ENCODE measurements around the gene TMEM106B. TPM values are rescaled to one million over a fixed set of nuclear protein-coding genes. Genes with fewer than 3 reads are reported as not detected.

The TMEM106B gene
- total RNA-seq, 3 donors from 2014 or later: 47.9 to 71.0 (median 61.1) TPM

DNA sequence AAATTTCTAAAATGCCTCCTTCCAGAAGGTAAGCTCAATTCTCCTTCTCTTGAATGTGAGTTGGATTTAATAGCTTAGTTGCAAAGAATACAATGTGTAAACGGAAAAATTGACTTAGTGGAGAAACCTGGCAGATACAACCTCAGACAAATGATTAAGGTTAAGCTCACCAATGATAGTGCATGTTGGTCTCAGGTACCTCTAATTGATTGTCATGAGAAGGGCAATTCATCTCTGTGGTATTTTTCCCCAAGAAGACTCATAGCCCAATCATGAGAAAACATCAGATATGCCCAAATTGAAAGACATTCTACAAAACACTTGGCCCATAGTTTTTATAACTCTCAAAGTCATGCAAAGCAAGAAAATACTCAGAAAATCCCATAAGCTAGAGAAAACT lies 36.2 kb upstream of the TMEM106B start:
- Histone ChIP-seq H3K36me3 (no peaks in the 10 kb centered on the region), H3K4me1 (no peaks in the 10 kb centered on the region), H3K27me3 (no peaks in the 10 kb centered on the region), H3K9me3 (no peaks in the 10 kb centered on the region), H3K27ac (no peak overlapping the region), H3K4me3 (no peak overlapping the region)
- TF ChIP-seq POLR2A (IDR thresholded peaks at IDR 0.05): no peak
- TF ChIP-seq POLR2AphosphoS5 (IDR thresholded peaks at IDR 0.05): no peak
- TF ChIP-seq, protein P1, sequence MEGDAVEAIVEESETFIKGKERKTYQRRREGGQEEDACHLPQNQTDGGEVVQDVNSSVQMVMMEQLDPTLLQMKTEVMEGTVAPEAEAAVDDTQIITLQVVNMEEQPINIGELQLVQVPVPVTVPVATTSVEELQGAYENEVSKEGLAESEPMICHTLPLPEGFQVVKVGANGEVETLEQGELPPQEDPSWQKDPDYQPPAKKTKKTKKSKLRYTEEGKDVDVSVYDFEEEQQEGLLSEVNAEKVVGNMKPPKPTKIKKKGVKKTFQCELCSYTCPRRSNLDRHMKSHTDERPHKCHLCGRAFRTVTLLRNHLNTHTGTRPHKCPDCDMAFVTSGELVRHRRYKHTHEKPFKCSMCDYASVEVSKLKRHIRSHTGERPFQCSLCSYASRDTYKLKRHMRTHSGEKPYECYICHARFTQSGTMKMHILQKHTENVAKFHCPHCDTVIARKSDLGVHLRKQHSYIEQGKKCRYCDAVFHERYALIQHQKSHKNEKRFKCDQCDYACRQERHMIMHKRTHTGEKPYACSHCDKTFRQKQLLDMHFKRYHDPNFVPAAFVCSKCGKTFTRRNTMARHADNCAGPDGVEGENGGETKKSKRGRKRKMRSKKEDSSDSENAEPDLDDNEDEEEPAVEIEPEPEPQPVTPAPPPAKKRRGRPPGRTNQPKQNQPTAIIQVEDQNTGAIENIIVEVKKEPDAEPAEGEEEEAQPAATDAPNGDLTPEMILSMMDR (IDR thresholded peaks at IDR 0.05): no peak
- DNase-seq (ENCODE audit: low spot score in 2 of 2): no peak
- intact Hi-C loops (cut with DNase I; ENCODE audit: low total_unique reads): no loop called here

- no peak overlapping the region for H3K4me3 ChIP-seq
- intact Hi-C loops (cut with DNase I; ENCODE audit: low total_unique reads): no loop called here
- no peak overlapping the region for H3K27ac ChIP-seq
- H3K36me3 ChIP-seq: no peaks in the 10 kb centered on the region
- no peaks in the 10 kb centered on the region for H3K4me1 ChIP-seq
- no peaks in the 10 kb centered on the region for H3K9me3 ChIP-seq
- TF ChIP-seq, protein P1 (IDR thresholded peaks at IDR 0.05): no peak
- TF ChIP-seq POLR2A (IDR thresholded peaks at IDR 0.05) (no peak), POLR2AphosphoS5 (IDR thresholded peaks at IDR 0.05) (no peak)
- DNase-seq (ENCODE audit: low spot score in 2 of 2): no peak
- no peaks in the 10 kb centered on the region for H3K27me3 ChIP-seq
Measured at GRCh38 chr7:12178317-12178716, 32.8 kb upstream of the TMEM106B start.

GRCh38 chr7:12194426-12194825 lies 16.7 kb upstream of the TMEM106B start:
- Histone ChIP-seq H3K4me3 (no peak overlapping the region), H3K4me1 (no peaks in the 10 kb centered on the region), H3K36me3 (no peaks in the 10 kb centered on the region), H3K27ac (no peak overlapping the region), H3K9me3 (no peaks in the 10 kb centered on the region), H3K27me3 (no peaks in the 10 kb centered on the region)
- TF ChIP-seq, protein P1 (IDR thresholded peaks at IDR 0.05): no peak
- TF ChIP-seq POLR2A (IDR thresholded peaks at IDR 0.05): no peak
- TF ChIP-seq POLR2AphosphoS5 (IDR thresholded peaks at IDR 0.05): no peak
- intact Hi-C loops (cut with DNase I; ENCODE audit: low total_unique reads): no loop called here
- DNase-seq (ENCODE audit: low spot score in 2 of 2): no peak

DNA sequence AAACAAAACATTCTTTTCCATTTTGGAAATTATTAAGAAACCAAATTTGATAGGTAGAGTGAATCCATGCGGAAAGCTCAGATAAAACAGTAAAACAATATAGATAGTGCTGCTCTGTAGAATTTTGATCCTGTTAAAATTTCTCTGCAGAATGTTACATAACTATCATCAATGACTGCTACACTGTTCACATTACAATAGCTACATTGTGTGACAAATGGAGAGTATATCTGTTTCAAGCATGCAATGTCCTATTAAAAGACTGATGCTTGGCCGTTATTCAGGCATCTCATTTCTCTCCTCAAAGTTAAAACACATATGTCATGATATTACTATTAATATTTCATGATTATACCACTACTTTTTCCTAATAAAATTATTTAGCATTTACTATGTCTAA lies 14.7 kb upstream of the TMEM106B start:
- Histone ChIP-seq H3K27ac (no peak overlapping the region), H3K27me3 (no peaks in the 10 kb centered on the region), H3K9me3 (no peaks in the 10 kb centered on the region), H3K4me3 (no peak overlapping the region), H3K36me3 (no peaks in the 10 kb centered on the region), H3K4me1 (no peaks in the 10 kb centered on the region)
- TF ChIP-seq, protein P1 (IDR thresholded peaks at IDR 0.05): no peak
- TF ChIP-seq POLR2A (IDR thresholded peaks at IDR 0.05) (no peak), POLR2AphosphoS5 (IDR thresholded peaks at IDR 0.05) (no peak)
- intact Hi-C loops (cut with DNase I; ENCODE audit: low total_unique reads): no loop called here
- no peak for DNase-seq (ENCODE audit: low spot score in 2 of 2)

DNA sequence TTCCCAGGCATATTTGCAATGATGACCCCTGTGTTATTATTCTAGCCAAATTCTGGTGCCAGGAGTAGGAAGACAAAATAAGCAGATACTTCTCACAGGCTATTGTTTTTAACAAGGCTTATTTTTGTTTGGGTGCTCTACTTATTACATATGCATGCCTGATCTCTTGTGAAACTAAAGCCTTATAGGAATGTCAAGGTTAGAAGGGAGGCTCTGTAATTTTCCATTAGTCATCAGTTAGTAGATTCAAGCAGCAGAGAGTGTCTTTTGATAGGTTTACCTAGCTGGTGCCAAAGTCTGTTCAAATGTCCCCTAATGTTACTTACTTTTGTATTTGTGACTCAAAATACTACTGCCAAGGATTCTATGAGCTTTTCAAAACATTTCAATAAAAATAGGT lies 11.7 kb upstream of the TMEM106B start:
- TF ChIP-seq POLR2AphosphoS5 (IDR thresholded peaks at IDR 0.05): no peak
- Histone ChIP-seq H3K27me3 (no peaks in the 10 kb centered on the region), H3K4me3 (no peak overlapping the region), H3K9me3 (no peaks in the 10 kb centered on the region), H3K36me3 (no peaks in the 10 kb centered on the region), H3K27ac (no peak overlapping the region), H3K4me1 (no peaks in the 10 kb centered on the region)
- no peak for DNase-seq (ENCODE audit: low spot score in 2 of 2)
- intact Hi-C loops (cut with DNase I; ENCODE audit: low total_unique reads): no loop called here

DNA sequence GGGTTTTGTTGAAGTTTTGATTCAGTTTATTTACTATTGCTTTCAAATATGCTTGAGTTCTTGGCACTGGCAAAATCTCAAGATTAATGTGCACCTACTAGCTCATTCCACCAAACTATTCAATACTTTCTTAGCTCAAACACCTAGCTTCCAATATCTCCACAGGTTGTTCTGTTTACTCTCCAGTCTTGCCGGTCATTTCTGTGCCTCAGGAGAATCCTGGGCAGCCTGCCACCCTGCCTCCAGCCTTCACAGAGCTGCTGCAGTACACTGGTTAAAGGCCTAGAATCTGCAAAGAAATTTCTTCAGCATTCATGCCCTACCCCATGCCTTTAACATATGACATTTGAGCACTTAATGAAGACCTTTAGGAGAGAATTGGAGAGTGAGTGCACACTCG lies 4.0 kb upstream of the TMEM106B start:
- peak in 1 of 2 donors; percentile 56 for DNase-seq (ENCODE audit: low spot score in 2 of 2)
- H3K4me3 ChIP-seq: no peak overlapping the region
- H3K36me3 ChIP-seq: no peaks in the 10 kb centered on the region
- no peaks in the 10 kb centered on the region for H3K9me3 ChIP-seq
- H3K27me3 ChIP-seq: no peaks in the 10 kb centered on the region
- intact Hi-C loops (cut with DNase I; ENCODE audit: low total_unique reads): no loop called here
- no peak overlapping the region for H3K27ac ChIP-seq
- no peak for TF ChIP-seq POLR2AphosphoS5 (IDR thresholded peaks at IDR 0.05)
- TF ChIP-seq, protein P1 (IDR thresholded peaks at IDR 0.05): no peak
- no peak for TF ChIP-seq POLR2A (IDR thresholded peaks at IDR 0.05)
- H3K4me1 ChIP-seq: no peaks in the 10 kb centered on the region

Measured in breast epithelium (tissue), 4 donors.